HL-60 (cell line): ENCODE results near the gene CRHBP.

Experiments used
- POLR2AphosphoS5 ChIP-seq: IDR thresholded peaks from 2 replicates; pipeline ENCODE4 v1.6.1; 2012; ENCODE audit warnings: low read depth
- TF ChIP-seq, protein P1 (sequence below): IDR thresholded peaks from one replicate; pipeline ENCODE4 v1.5.1; 2011; ENCODE audit warnings: low read length, control low read depth, inconsistent platforms; ENCODE audit not compliant: insufficient read depth

DNA sequence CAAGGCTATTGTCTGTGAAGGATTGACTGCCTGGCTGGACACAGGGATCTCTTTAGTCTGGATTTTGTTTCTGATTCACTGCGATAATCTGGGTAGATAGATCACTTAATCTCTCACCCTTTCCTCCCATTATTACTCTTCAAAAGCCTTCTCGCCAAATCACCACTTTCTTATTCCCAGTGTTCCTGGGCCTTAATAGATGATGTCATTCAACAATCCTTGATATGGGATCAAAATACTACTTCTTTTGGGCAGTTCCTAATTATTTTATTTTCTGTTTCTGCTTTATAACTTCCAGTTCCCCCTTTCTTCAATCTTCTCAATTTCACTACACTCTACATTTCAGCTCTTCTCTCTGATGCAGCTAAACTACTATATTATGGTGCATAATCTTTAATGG lies 6.8 kb upstream of the CRHBP start:
- TF ChIP-seq POLR2AphosphoS5 = no peak
- TF ChIP-seq, protein P1, sequence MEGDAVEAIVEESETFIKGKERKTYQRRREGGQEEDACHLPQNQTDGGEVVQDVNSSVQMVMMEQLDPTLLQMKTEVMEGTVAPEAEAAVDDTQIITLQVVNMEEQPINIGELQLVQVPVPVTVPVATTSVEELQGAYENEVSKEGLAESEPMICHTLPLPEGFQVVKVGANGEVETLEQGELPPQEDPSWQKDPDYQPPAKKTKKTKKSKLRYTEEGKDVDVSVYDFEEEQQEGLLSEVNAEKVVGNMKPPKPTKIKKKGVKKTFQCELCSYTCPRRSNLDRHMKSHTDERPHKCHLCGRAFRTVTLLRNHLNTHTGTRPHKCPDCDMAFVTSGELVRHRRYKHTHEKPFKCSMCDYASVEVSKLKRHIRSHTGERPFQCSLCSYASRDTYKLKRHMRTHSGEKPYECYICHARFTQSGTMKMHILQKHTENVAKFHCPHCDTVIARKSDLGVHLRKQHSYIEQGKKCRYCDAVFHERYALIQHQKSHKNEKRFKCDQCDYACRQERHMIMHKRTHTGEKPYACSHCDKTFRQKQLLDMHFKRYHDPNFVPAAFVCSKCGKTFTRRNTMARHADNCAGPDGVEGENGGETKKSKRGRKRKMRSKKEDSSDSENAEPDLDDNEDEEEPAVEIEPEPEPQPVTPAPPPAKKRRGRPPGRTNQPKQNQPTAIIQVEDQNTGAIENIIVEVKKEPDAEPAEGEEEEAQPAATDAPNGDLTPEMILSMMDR = no peak
